ENCODE data around the gene THSD7B. TPM values are rescaled to one million over a fixed set of nuclear protein-coding genes. Genes with fewer than 3 reads are reported as not detected.

THSD7B gene
- total RNA-seq, 1 donor, result under 0.01 TPM

- Histone ChIP-seq H3K36me3 (ENCODE audit: insufficient read depth, low read length) (no peaks in the 10 kb centered on the region), H3K9me3 (ENCODE audit: low read depth, low read length) (peaks cover 2% of the 10 kb centered on the region), H2AFZ (ENCODE audit: low read length) (no peak overlapping the region), H4K20me1 (ENCODE audit: insufficient read depth, low read length) (no peaks in the 10 kb centered on the region), H3K27me3 (ENCODE audit: insufficient read depth, low read length) (no peaks in the 10 kb centered on the region), H3K79me2 (ENCODE audit: insufficient read depth, low read length) (no peaks in the 10 kb centered on the region), H3K4me2 (ENCODE audit: insufficient read depth, low read length) (no peak overlapping the region), H3K4me1 (ENCODE audit: insufficient read depth, low read length) (no peaks in the 10 kb centered on the region), H3K4me3 (ENCODE audit: insufficient read depth, low read length) (no peak overlapping the region), H3K27ac (ENCODE audit: low read depth, low read length) (no peak overlapping the region)
- DNase-seq (ENCODE audit: insufficient read length, low spot score, missing footprints), result no peak
- no peak for TF ChIP-seq CTCF (IDR thresholded peaks at IDR 0.05; ENCODE audit: extremely low read depth, low read depth, low read length)
These were observed 909.6 kb downstream of the THSD7B start for GRCh38 chr2:137674991-137675390.

GRCh38 chr2:137675584-137676327 is 910.4 kb downstream of the THSD7B start:
- TF ChIP-seq CTCF (IDR thresholded peaks at IDR 0.05; ENCODE audit: extremely low read depth, low read depth, low read length), result no peak
- H3K9me3 ChIP-seq (ENCODE audit: low read depth, low read length), result peaks cover 2% of the 10 kb centered on the region
- H3K27ac ChIP-seq (ENCODE audit: low read depth, low read length), result no peak overlapping the region
- H3K79me2 ChIP-seq (ENCODE audit: insufficient read depth, low read length), result no peaks in the 10 kb centered on the region
- H3K27me3 ChIP-seq (ENCODE audit: insufficient read depth, low read length), result no peaks in the 10 kb centered on the region
- no peaks in the 10 kb centered on the region for H3K36me3 ChIP-seq (ENCODE audit: insufficient read depth, low read length)
- H2AFZ ChIP-seq (ENCODE audit: low read length), result no peak overlapping the region
- H3K4me3 ChIP-seq (ENCODE audit: insufficient read depth, low read length), result no peak overlapping the region
- no peak for DNase-seq (ENCODE audit: insufficient read length, low spot score, missing footprints)
- H4K20me1 ChIP-seq (ENCODE audit: insufficient read depth, low read length), result no peaks in the 10 kb centered on the region
- no peaks in the 10 kb centered on the region for H3K4me1 ChIP-seq (ENCODE audit: insufficient read depth, low read length)
- no peak overlapping the region for H3K4me2 ChIP-seq (ENCODE audit: insufficient read depth, low read length)

GRCh38 chr2:137676346-137676745 is 911.0 kb downstream of the THSD7B start:
- no peak overlapping the region for H3K4me2 ChIP-seq (ENCODE audit: insufficient read depth, low read length)

More at GRCh38 chr2:137676346-137676745, 911.0 kb downstream of the THSD7B start:
- H4K20me1 ChIP-seq (ENCODE audit: insufficient read depth, low read length), result no peaks in the 10 kb centered on the region
- no peaks in the 10 kb centered on the region for H3K79me2 ChIP-seq (ENCODE audit: insufficient read depth, low read length)
- no peak overlapping the region for H3K27ac ChIP-seq (ENCODE audit: low read depth, low read length)
- H3K9me3 ChIP-seq (ENCODE audit: low read depth, low read length), result peaks cover 2% of the 10 kb centered on the region
- no peak overlapping the region for H2AFZ ChIP-seq (ENCODE audit: low read length)
- no peak for DNase-seq (ENCODE audit: insufficient read length, low spot score, missing footprints)
- no peak overlapping the region for H3K4me3 ChIP-seq (ENCODE audit: insufficient read depth, low read length)
- H3K36me3 ChIP-seq (ENCODE audit: insufficient read depth, low read length), result no peaks in the 10 kb centered on the region
- no peak for TF ChIP-seq CTCF (IDR thresholded peaks at IDR 0.05; ENCODE audit: extremely low read depth, low read depth, low read length)
- no peaks in the 10 kb centered on the region for H3K4me1 ChIP-seq (ENCODE audit: insufficient read depth, low read length)
- H3K27me3 ChIP-seq (ENCODE audit: insufficient read depth, low read length), result no peaks in the 10 kb centered on the region

All from osteoblast (primary cell).